Gastrocnemius medialis (tissue), 4 donors: Measurements from ENCODE around the gene LUZP1. TPM values are rescaled to one million over a fixed set of nuclear protein-coding genes. Genes with fewer than 3 reads are reported as not detected.

ENCODE experiments used
- ATAC-seq, 2 donors: fragments of 150-250 bp; one replicate each; pipeline ENCODE4 v1.9.1; 2016
- DNase-seq, 2 donors: peaks; one replicate each; pipeline ENCODE4 v3.0.0-alpha.2; 2019
- H3K27ac ChIP-seq, 4 donors: fragments of 200-600 bp; sonication (generic); 1 replicate in 1 of 4; 2 replicates in 3 of 4; pipeline ENCODE4 v1.5.1; 2016 to 2018; ENCODE audit warnings: mild to moderate bottlenecking in 2 of 4, moderate library complexity in 1 of 4
- H3K27me3 ChIP-seq, 3 donors: fragments of 200-600 bp; sonication (generic) in 2 of 3; 1 replicate in 1 of 3; 2 replicates in 2 of 3; pipeline versions ENCODE4 v1.5.1 to v1.6.0; 2016 to 2019; ENCODE audit warnings: mild to moderate bottlenecking in 1 of 3, moderate library complexity in 1 of 3
- H3K36me3 ChIP-seq, 2 donors: fragments of 200-600 bp; sonication (generic) in 1 of 2; one replicate each; pipeline ENCODE4 v1.5.1; 2017 to 2018
- H3K4me1 ChIP-seq, 2 donors: fragments of 200-600 bp; sonication (generic) in 1 of 2; one replicate each; pipeline ENCODE4 v1.5.1; 2016 to 2017; ENCODE audit warnings: mild to moderate bottlenecking in 2 of 2
- H3K4me3 ChIP-seq, 4 donors: fragments of 200-600 bp; sonication (generic) in 3 of 4; 1 replicate in 1 of 4; 2 replicates in 3 of 4; pipeline ENCODE4 v1.5.1; 2016 to 2019; ENCODE audit warnings: mild to moderate bottlenecking in 2 of 4
- H3K9me3 ChIP-seq, 3 donors: fragments of 200-600 bp; sonication (generic) in 2 of 3; 1 replicate in 1 of 3; 2 replicates in 2 of 3; pipeline ENCODE4 v1.5.1; 2016 to 2019
- POLR2A ChIP-seq, 2 donors: fragments of 450-650 bp; IDR thresholded peaks; one replicate each; pipeline ENCODE4 v1.6.1; 2017; ENCODE audit warnings: antibody characterized with exemption in 2 of 2, mild to moderate bottlenecking in 2 of 2, moderate library complexity in 2 of 2
- in situ Hi-C, 4 donors: fragments of 200-750 bp; cut with MboI; loops; one replicate each; pipeline versions ENCODE4 v1.15.0 to v1.8.0; 2017; ENCODE audit warnings: low sequenced_read_pairs in 4 of 4
- intact Hi-C: fragments of 100-400 bp; cut with DNase I; formaldehyde crosslinking; loops from one replicate; pipeline ENCODE4 v1.15.1; 2023; ENCODE audit warnings: low total_unique reads
- total RNA-seq, 4 donors: library from RNA; depleted of rRNA; stranded (reverse); fragments of >200 nt; gene quantifications; one replicate each; pipeline versions ENCODE4 v1.1.0 to v1.2.3, GENCODE V29; 2016
- TF ChIP-seq, protein P1 (sequence below), 5 experiments: fragments of 450-650 bp in 3 of 5; fragments of 200-600 bp in 2 of 5; sonication (generic) in 2 of 5; IDR thresholded peaks in 4 of 5; conservative IDR thresholded peaks in 1 of 5; 1 replicate in 4 of 5; 2 replicates in 1 of 5; pipeline ENCODE4 v1.5.1; 2016 to 2019; ENCODE audit warnings: antibody characterized with exemption in 5 of 5, mild to moderate bottlenecking in 3 of 5, moderate library complexity in 3 of 5

The LUZP1 gene
- total RNA-seq, 4 donors from 2014 or later = 4.1 to 5.4 (median 4.9) TPM

DNA sequence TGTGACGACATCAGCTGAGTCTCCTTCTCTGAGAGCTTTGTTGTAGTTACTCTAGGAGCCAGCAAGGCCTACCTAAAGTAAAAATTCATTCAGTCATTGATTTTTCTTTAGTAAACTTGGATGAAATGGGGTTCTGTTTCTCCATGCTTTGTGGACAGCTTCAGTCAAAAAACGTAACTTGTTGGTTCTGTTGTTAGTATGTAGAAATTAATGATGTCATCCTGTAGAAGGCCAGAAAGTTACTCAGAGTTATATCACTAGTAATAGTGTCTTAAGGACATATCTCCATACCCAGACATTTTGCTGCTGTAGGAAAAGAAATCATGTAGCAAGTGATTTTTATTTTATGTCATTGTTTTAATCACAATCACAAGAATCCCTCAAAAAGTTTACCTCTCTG, 106.4 kb downstream of the LUZP1 start:
- in situ Hi-C loops (no loop called here), intact Hi-C loops (no loop called here)
- H3K4me3 ChIP-seq = no peak overlapping the region
- peaks cover 0 to 53% of the 10 kb centered on the region in 2 donors for H3K36me3 ChIP-seq
- ATAC-seq (no peak), DNase-seq (no peak)
- no peaks in the 10 kb centered on the region for H3K27me3 ChIP-seq
- H3K4me1 ChIP-seq = no peaks in the 10 kb centered on the region
- no peak overlapping the region for H3K27ac ChIP-seq
- no peaks in the 10 kb centered on the region for H3K9me3 ChIP-seq
- TF ChIP-seq, protein P1, sequence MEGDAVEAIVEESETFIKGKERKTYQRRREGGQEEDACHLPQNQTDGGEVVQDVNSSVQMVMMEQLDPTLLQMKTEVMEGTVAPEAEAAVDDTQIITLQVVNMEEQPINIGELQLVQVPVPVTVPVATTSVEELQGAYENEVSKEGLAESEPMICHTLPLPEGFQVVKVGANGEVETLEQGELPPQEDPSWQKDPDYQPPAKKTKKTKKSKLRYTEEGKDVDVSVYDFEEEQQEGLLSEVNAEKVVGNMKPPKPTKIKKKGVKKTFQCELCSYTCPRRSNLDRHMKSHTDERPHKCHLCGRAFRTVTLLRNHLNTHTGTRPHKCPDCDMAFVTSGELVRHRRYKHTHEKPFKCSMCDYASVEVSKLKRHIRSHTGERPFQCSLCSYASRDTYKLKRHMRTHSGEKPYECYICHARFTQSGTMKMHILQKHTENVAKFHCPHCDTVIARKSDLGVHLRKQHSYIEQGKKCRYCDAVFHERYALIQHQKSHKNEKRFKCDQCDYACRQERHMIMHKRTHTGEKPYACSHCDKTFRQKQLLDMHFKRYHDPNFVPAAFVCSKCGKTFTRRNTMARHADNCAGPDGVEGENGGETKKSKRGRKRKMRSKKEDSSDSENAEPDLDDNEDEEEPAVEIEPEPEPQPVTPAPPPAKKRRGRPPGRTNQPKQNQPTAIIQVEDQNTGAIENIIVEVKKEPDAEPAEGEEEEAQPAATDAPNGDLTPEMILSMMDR (IDR thresholded peaks at IDR 0.05 in 4 of 5, conservative IDR thresholded peaks at IDR 0.05 in 1 of 5) = no peak
- no peak for TF ChIP-seq POLR2A (IDR thresholded peaks at IDR 0.05)

DNA sequence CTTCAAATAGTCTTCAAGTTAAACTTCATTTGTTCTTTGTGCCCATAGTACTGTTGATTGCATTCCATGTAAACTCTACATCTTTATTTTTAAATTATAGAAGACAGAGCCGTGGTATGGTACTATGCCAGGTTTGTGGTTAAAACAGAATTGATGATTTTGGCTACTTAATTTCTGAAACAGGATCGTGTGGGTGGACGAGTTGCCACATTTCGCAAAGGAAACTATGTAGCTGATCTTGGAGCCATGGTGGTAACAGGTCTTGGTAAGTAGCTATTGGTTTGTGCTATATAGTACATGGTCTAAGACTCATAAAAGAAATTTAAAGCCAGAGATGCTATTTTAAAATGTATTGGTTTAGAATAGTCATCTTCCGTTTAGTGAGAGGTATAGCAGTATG, 111.4 kb downstream of the LUZP1 start:
- ATAC-seq (no peak), DNase-seq (no peak)
- no peaks in the 10 kb centered on the region for H3K27me3 ChIP-seq
- in situ Hi-C loops = no loop called here
- intact Hi-C loops = no loop called here
- no peak overlapping the region for H3K4me3 ChIP-seq
- no peak overlapping the region for H3K27ac ChIP-seq
- no peaks in the 10 kb centered on the region for H3K4me1 ChIP-seq
- H3K36me3 ChIP-seq = peaks cover 4 to 71% of the 10 kb centered on the region in 2 donors
- H3K9me3 ChIP-seq = no peaks in the 10 kb centered on the region
- TF ChIP-seq POLR2A (IDR thresholded peaks at IDR 0.05) = no peak
- TF ChIP-seq, protein P1 (IDR thresholded peaks at IDR 0.05 in 4 of 5, conservative IDR thresholded peaks at IDR 0.05 in 1 of 5) = no peak

DNA sequence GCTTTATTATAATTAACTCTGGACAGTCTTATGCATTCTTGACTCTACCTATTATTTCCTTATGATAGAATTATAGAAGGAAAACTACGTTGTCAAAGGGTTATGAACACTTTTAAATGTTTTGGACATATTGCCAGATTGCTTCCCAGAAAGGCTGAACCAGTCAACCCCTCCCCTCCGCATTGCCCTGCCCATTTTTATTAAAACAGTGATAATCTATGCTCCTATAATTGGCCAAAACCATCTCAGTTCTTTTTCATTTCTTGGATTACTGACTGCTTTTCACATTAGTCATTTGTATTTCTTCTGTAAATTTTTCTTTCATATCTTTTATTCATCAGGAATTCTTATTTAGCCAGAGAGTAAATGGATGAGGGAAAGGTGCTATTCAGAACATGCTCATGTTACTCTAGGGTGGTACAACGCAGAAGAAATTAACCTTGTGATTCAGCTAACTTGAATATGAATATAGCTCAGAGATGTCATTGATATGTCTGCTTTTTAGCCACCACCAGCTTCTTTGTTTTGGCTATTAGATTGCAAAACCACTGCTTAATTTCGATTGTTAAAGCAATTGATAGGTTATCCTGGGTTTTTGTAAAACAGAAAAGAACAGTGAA, 117.3 kb downstream of the LUZP1 start:
- peaks cover 4 to 34% of the 10 kb centered on the region in 2 donors for H3K36me3 ChIP-seq
- no peak for DNase-seq
- TF ChIP-seq, protein P1 (IDR thresholded peaks at IDR 0.05 in 4 of 5, conservative IDR thresholded peaks at IDR 0.05 in 1 of 5) = no peak
- TF ChIP-seq POLR2A (IDR thresholded peaks at IDR 0.05) = no peak

DNA sequence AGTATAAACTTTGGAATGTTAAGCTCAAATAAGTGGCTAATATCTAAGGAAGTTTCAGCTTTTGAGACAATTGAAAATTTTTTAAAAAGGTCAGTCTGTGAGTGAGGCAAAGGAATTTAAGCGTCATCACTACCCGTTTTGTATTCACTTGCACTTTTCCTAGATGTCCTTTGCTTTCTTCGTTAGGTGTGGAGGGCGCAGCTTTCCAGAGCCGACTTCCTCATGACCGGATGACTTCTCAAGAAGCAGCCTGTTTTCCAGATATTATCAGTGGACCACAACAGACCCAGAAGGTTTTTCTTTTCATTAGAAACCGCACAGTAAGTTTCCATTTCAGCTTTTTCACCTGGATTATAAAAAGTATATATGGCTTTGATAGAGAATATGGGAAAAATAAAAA, 118.5 kb downstream of the LUZP1 start:
- ATAC-seq (no peak), DNase-seq (no peak)
- H3K4me1 ChIP-seq = no peaks in the 10 kb centered on the region
- peaks cover 4 to 27% of the 10 kb centered on the region in 2 donors for H3K36me3 ChIP-seq
- no peaks in the 10 kb centered on the region for H3K27me3 ChIP-seq
- intact Hi-C loops = no loop called here
- H3K9me3 ChIP-seq = no peaks in the 10 kb centered on the region
- in situ Hi-C loops = no loop called here
- H3K27ac ChIP-seq = no peak overlapping the region
- no peak for TF ChIP-seq POLR2A (IDR thresholded peaks at IDR 0.05)
- TF ChIP-seq, protein P1 (IDR thresholded peaks at IDR 0.05 in 4 of 5, conservative IDR thresholded peaks at IDR 0.05 in 1 of 5) = no peak
- H3K4me3 ChIP-seq = no peak overlapping the region

More for the DNA sequence above, 117.3 kb downstream of the LUZP1 start:
- in situ Hi-C loops (no loop called here), intact Hi-C loops (no loop called here)
- no peak overlapping the region for H3K4me3 ChIP-seq
- no peak for ATAC-seq
- no peak overlapping the region for H3K27ac ChIP-seq
- no peaks in the 10 kb centered on the region for H3K9me3 ChIP-seq
- no peaks in the 10 kb centered on the region for H3K27me3 ChIP-seq
- H3K4me1 ChIP-seq = no peaks in the 10 kb centered on the region

DNA sequence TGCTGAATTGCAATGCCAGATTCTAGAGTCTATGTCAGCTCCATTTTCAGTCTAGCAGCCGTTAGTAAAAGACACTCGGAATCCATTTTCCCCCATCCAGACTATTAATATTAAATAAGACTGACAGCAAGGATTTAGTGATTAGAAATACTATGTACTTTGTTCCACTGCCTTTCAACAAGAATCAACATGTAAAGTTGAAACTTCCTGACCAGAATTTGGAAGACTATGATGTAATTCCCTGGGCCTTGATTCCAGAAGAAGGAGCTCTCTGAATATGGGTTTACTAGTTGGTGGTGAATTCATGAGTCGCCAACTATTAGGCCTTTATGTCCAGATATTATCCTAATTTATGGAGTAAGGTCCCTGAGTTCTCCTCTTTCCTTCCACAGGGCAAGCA, 124.6 kb downstream of the LUZP1 start:
- in situ Hi-C loops = no loop called here
- TF ChIP-seq, protein P1 (IDR thresholded peaks at IDR 0.05 in 4 of 5, conservative IDR thresholded peaks at IDR 0.05 in 1 of 5) = no peak
- no peak for TF ChIP-seq POLR2A (IDR thresholded peaks at IDR 0.05)
- no peak for ATAC-seq

More for the DNA sequence above, 124.6 kb downstream of the LUZP1 start:
- Histone ChIP-seq H3K27me3 (no peaks in the 10 kb centered on the region), H3K4me3 (no peak overlapping the region), H3K9me3 (no peaks in the 10 kb centered on the region), H3K4me1 (no peaks in the 10 kb centered on the region), H3K36me3 (peaks cover 0 to 5% of the 10 kb centered on the region in 2 donors), H3K27ac (no peak overlapping the region)
- DNase-seq = no peak
- intact Hi-C loops = no loop called here
